Measurements from ENCODE around the gene ZNF98. TPM values are rescaled to one million over a fixed set of nuclear protein-coding genes. Genes with fewer than 3 reads are reported as not detected.

The ZNF98 gene
- not detected in 3 replicates for total RNA-seq (2021)
- Bru-seq, nascent RNA: percentile 1 among the genes with signal in this experiment
- long read RNA-seq, experiment 1: 0 reads
- long read RNA-seq, experiment 2: 0 reads
- long read RNA-seq, experiment 3: 0 reads

GRCh38 chr19:22422211-22422610 lies at the start of gene ZNF98:
TSS of gene ZNF98 (minus strand) at chr19:22422346. CDS start at chr19:22422224, 122 bp downstream.
- DNase-seq (ENCODE audit: low spot score) (no peak), ATAC-seq (no peak)
- Mint-ChIP-seq H3K27ac (no peak within 1 kb of the TSS), H3K36me3 (peaks cover 53% of the 10 kb centered on the region), H3K27me3 (ENCODE audit: low read depth) (peaks cover 10% of the 10 kb centered on the region), H3K4me3 (no peak within 1 kb of the TSS), H3K4me1 (no peaks in the 10 kb centered on the region), H3K9me3 (peaks cover 52% of the 10 kb centered on the region)
- TF ChIP-seq FOXJ3 (CRISPR knock-in tag; IDR thresholded peaks at IDR 0.05; ENCODE audit: borderline replicate concordance) (no peak), SMAD3 (CRISPR knock-in tag; IDR thresholded peaks at IDR 0.05; ENCODE audit: borderline replicate concordance) (no peak), E2F5 (CRISPR knock-in tag; IDR thresholded peaks at IDR 0.05) (no peak), STAT6 (CRISPR knock-in tag; conservative IDR thresholded peaks at IDR 0.05; ENCODE audit: low read depth) (no peak), TP53 (CRISPR knock-in tag; IDR thresholded peaks at IDR 0.05) (no peak), PREB (CRISPR knock-in tag; IDR thresholded peaks at IDR 0.05; ENCODE audit: borderline replicate concordance) (no peak), ZNF423 (CRISPR knock-in tag; IDR thresholded peaks at IDR 0.05) (no peak), ZNF232 (CRISPR knock-in tag; IDR thresholded peaks at IDR 0.05) (no peak)
- ChIA-PET CTCF (no interaction called here), POLR2A (no interaction called here)

- TF ChIP-seq MAX (CRISPR knock-in tag; IDR thresholded peaks at IDR 0.05): no peak
- no peak for TF ChIP-seq HMGXB4 (CRISPR knock-in tag; IDR thresholded peaks at IDR 0.05)
- no peak for TF ChIP-seq ATF6 (CRISPR knock-in tag; IDR thresholded peaks at IDR 0.05)
- TF ChIP-seq FOXP1 (CRISPR knock-in tag; IDR thresholded peaks at IDR 0.05; ENCODE audit: borderline replicate concordance): no peak
- no peak for TF ChIP-seq ATF3 (CRISPR knock-in tag; conservative IDR thresholded peaks at IDR 0.05)
- no peak for TF ChIP-seq ZMAT4 (CRISPR knock-in tag; IDR thresholded peaks at IDR 0.05)
- no peak for TF ChIP-seq ERG (CRISPR knock-in tag; IDR thresholded peaks at IDR 0.05)
- no peak for TF ChIP-seq ZNF416 (CRISPR knock-in tag; IDR thresholded peaks at IDR 0.05)
- DNase-seq (ENCODE audit: low spot score) (no peak), ATAC-seq (no peak)
- peaks cover 67% of the 10 kb centered on the region for H3K9me3 Mint-ChIP-seq
- peaks cover 13% of the 10 kb centered on the region for H3K27me3 Mint-ChIP-seq (ENCODE audit: low read depth)
- ChIA-PET POLR2A (no interaction called here), CTCF (no interaction called here)
- H3K27ac Mint-ChIP-seq: no peak overlapping the region
- no peak overlapping the region for H3K4me3 Mint-ChIP-seq
- H3K4me1 Mint-ChIP-seq: no peaks in the 10 kb centered on the region
- peaks cover 66% of the 10 kb centered on the region for H3K36me3 Mint-ChIP-seq
Measured at GRCh38 chr19:22446605-22447004, 24.5 kb upstream of the ZNF98 start.
